ENCODE measurements around the gene PCGF3.

DNA sequence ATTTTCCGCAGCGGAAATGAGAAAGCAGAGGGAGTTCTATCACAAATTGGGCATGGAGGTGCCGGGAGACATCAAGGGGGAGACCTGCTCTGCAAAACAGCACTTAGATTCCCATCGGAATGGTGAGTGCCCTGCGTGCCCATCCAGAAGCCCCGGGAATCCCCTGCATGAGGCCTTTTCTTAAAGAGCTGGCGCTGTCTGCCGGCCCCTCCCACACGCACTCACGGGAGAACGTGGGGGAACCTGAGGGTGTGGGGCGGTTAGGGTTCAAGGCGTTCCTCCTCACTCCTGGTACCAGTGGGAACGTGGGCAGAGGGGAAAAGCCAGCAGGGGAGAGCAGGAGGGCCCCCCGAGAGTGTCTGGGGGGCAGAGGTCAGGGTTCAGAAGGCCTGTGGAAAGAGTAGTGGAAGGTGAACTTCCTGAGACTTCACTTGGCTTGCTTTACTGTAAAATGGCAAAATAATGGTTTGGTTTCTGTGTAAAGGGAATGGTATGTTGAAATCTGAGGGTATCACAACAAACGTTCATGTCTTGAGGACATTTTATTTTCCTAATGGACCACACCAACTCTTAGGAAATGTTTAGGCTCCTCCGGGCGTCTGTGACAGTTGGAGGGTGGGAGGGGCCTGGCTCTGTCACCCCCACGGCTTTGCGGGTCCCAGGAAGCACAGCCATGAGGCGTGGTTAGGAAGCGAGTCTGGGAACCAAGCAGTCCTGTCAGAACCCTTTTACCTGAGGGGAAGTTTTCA, 38.0 kb downstream of the PCGF3 start:
- TF ChIP-seq, protein P1, sequence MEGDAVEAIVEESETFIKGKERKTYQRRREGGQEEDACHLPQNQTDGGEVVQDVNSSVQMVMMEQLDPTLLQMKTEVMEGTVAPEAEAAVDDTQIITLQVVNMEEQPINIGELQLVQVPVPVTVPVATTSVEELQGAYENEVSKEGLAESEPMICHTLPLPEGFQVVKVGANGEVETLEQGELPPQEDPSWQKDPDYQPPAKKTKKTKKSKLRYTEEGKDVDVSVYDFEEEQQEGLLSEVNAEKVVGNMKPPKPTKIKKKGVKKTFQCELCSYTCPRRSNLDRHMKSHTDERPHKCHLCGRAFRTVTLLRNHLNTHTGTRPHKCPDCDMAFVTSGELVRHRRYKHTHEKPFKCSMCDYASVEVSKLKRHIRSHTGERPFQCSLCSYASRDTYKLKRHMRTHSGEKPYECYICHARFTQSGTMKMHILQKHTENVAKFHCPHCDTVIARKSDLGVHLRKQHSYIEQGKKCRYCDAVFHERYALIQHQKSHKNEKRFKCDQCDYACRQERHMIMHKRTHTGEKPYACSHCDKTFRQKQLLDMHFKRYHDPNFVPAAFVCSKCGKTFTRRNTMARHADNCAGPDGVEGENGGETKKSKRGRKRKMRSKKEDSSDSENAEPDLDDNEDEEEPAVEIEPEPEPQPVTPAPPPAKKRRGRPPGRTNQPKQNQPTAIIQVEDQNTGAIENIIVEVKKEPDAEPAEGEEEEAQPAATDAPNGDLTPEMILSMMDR (IDR thresholded peaks at IDR 0.05), result no peak
- no peak for TF ChIP-seq POLR2A (IDR thresholded peaks at IDR 0.05)

Data from testis (tissue), 2 donors.